GM19438 (cell line): ENCODE data around the gene PADI1.

Experiments
- ATAC-seq: cut with Tn5 transposase; IDR thresholded peaks from one replicate; pipeline ENCODE4 v1.9.1; 2021; ENCODE audit warnings: low read depth; ENCODE audit not compliant: unreplicated experiment

The PADI1 gene

DNA sequence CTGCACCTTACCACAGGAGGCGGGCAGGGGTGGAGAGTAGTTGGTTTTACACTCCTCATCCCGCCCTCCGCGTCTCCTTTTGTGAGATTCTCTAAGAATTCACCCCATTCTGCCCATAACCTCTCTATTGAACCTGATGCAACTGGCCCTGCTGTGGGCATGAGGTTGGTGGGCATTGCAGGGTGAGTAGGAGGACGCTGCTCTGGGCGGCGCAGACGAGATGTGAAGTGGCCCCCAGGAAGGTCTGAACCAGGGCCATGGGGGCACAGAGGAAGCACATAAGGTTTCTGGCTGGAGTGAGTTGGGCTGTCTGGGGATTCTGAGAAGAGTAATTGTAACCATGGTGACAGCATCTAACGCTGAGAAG, 8.8 kb downstream of the PADI1 start:
- no peak for ATAC-seq

DNA sequence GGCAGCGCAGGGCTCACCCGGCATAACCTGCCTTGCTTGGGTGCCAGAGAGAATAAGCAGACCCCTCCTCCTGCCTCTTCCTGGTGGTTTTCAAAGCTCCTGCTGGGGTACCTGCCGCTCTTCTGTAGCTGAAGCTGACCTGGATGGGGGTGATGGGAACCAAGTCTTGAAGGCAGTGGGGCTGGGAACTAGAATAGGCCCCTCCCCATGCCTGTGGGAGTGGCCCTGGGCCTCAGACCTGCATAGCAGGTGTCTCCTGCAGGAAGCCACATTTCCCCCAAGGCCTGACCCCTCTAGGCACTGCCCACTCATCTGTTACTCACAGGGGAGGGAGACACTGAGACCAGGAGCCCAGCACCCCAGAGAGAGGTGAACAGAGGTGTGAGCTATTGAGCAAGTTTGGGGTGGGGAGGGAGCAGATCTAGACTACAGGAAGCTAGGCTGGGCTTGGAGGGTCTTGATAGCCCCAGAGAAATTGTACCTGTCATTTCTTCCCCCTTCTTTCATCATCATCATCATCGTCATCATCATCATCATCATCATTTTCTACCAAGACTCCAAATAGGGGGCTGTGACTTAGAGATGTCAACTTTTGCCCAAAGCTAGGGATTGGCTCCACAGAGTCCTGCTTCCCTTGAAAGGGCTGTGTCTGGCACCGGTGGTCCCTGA, 10.1 kb downstream of the PADI1 start:
- no peak for ATAC-seq

DNA sequence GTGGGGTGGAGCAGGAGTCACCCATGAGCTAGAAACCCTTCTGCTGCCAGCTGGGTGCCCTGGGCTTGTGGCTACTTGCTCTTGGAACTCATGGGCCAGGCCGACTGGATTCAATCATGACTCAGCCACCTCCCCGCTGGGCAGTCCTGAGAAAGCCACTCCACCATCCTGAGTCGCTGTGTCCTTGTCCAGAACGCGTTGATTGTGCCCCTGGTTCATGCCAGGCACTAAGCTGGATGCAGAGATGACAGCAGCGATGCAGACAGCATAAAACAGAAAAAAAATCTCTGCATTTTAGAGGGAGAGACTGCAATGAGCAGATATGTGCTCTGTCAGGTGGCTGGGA, 10.6 kb downstream of the PADI1 start:
- ATAC-seq, result no peak

DNA sequence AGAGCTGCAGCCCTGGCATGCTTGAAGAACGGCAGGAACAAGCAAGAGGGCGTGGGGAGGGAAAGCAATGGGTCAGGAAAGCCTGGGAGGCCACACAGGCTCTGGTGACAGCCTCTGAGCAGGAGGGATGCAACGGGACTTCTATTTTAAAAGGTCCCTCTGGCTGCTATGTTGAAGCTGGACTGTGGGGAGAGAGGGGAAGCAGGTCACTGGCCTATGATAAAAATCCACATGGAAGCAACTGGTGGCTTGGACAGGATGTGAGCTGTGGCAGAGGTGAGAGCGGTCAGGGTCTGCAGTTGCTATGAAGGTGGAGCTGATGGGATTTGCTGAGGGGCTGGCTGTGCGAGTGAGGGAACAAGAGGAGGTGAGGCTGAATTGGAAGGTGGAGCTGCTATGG, 11.2 kb downstream of the PADI1 start:
- ATAC-seq, result no peak

DNA sequence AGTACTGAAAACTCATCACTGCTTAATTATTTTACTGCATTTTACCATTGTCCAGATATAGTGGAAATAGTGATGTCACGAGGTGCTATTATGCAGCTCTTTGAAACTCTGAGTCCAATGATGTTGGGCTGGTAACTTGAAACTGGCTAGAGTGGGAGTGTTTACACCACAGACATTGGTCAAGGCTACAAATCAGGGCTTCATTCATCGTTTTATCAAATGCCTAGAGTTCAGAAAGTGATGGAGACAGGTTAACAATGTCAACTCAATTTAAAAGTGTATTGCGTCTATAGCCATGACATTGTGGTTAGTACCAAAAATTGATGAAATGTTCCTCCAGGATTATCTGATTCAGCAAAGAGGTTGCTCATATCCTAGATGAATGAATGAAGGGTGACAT, 12.7 kb downstream of the PADI1 start:
- no peak for ATAC-seq

DNA sequence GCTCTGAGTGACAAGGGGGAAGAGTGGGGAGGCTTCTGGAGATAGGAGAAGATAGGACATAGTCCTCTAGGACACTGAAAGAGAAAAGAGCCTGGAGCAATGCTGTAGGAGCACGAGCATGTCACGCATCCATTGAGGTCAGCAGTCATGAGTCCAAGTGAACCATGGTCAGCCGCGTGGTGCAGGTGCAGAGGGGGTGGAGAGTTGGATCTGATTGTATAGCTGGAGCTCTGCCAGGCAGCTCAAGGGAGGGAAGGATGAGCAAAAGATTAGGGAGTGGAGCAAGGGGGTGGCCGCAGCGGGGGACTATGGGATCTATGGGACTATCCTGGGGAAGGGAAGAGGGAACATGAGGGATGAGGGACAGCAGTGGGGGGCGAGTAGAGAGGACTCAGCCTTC, 14.0 kb downstream of the PADI1 start:
- no peak for ATAC-seq

DNA sequence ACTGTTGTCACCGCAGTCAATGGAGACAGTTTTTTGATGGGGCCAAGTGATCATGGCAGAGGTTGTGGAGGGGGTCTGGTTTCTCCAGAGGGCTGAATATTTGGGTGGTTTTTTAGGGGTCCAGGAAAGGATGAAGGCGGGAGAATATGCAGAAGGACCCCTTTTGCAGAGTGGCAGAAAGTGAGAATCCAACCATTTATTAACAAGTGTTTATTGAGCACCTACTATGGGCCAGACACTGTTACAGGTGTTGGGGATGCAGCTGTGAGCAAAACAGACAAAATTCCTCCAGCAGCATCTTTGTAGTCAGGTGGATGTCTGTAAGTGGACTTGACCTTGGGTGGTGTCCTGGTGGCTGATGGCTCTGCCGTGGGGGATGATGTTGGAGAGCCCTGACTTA, 15.4 kb downstream of the PADI1 start:
- no peak for ATAC-seq

DNA sequence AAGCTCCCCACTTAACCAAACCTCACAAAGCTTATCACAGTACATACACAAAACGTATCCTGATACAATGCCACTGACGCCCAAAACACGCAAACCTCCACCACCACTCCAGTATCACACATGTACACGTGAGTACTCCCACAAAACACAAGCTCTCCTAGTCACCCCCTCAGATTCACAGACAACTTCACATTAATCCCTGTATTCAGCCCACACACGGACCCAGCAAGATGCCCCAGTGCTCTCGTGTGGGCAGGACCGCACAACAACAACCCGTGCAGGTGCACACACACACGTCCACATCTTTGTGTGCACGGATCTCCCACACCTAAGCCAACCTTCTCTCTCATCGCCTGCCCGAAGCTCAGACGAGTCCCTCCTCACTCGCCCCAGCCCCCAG, 17.6 kb downstream of the PADI1 start:
- ATAC-seq, result no peak

DNA sequence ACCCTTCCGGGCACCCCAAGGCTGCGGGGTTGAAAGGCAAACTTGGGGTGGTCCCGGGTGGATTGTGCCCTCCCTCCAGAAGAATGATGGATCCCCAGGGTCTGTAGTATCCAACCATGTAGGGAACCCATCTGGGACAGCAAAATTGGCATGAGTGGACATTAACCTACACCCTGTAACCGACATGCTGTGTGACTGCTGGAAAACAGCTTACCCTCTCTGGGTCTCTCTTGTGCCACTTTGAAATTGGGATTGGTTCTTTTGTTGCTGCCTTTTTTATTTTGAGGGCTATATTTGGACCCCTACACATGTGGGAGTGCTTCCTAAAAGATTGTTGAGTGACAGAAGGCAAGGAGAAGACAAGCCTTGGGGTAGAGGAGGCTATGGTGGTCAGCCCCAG, 19.5 kb downstream of the PADI1 start:
- no peak for ATAC-seq

DNA sequence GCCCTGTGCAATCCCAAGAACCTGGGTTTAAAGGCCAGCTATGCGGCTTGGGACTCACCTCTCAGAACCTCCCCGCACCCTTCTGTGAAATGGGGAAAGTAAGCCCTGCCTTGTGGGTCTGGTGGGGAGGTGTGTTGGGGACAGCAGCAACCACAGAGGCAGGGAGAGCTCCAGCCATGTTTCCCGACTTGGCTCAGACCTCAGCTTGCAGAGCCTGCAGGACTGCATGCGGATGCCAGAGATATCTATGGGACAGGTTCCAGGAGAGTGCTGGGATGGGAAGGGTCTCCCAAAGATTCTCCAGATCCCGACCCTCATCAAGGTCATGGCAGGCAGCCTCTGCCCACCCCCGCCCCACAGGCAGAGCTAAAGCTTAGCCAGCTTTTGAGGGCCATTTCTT, 20.2 kb downstream of the PADI1 start:
- no peak for ATAC-seq

DNA sequence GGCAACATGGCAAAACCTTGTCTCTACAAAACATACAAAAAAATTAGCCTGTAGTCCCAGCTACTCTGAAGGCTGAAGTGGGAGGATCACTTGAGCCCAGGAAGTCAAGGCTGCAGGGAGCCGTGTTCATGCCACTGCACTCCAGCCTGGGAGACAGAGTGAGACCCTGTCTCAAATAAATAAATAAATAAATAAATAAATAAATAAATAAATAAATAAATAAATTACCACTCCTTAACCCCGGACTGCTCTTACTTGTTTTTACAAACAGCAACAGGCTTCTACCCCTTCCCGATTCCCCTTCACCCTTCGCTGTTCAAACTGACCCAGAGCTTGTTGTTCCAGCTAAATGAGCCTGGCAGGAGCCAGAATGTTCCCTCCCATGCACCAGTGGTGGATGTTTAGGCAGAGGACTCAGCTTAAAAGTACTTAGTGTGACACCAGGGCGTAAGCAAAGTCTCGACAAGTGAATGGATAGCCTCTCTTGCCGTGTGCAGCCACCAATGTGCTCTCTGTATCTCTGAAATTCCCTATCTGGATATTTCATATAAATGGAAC, 22.5 kb downstream of the PADI1 start:
- ATAC-seq, result no peak

DNA sequence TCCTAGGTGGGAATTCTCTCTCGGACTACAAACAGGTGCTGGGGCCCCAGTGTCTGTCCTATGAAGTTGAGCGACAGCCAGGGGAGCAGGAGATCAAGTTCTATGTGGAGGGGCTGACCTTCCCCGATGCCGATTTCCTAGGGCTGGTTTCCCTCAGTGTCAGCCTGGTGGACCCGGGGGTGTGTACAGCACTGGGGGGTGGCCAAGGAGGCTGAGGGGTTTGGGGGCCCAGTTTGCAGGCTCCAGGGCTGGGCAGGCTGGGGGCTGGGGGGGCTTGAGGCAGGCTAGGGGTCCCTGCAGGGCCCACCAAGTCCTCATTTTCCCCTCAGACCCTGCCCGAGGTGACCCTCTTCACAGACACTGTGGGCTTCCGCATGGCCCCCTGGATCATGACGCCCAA, 23.7 kb downstream of the PADI1 start:
- no peak for ATAC-seq

DNA sequence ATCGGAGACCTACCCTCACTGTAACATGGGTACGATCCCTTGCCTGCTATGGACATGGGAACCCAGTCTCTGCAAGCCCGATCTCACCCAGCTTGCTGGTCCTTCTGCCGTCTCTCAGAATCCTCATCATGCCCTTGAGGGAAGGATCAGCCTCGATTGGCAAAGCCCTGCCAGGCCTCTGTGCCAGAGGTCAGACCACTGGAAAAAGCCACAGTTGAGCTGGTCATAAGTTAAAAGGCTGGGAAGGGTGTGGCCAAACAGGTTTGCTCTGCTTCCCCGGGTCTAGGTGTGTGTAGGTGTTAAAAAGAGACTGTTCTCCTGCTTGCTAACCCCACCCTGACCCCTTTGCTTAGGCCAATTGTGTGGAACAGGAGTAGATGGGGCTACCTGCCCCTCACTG, 24.5 kb downstream of the PADI1 start:
- no peak for ATAC-seq

DNA sequence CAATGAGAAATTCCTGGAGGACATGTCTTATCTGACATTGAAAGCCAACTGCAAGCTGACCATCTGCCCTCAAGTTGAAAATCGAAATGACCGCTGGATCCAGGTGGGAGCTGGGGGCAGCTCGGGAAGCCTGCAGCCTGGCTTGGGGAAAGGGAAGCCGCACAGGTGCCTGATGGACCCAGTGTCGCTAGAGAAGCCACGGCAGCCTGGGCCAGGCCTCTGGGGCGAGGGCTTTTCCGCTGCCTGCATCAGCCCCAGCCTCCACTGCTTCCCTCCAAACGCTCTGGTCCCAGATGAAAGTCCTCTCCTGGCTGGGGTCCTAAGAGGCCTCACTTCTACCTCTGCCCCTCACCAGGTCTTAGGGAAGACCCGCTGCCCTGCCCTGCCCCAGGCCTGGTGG, 25.2 kb downstream of the PADI1 start:
- no peak for ATAC-seq

DNA sequence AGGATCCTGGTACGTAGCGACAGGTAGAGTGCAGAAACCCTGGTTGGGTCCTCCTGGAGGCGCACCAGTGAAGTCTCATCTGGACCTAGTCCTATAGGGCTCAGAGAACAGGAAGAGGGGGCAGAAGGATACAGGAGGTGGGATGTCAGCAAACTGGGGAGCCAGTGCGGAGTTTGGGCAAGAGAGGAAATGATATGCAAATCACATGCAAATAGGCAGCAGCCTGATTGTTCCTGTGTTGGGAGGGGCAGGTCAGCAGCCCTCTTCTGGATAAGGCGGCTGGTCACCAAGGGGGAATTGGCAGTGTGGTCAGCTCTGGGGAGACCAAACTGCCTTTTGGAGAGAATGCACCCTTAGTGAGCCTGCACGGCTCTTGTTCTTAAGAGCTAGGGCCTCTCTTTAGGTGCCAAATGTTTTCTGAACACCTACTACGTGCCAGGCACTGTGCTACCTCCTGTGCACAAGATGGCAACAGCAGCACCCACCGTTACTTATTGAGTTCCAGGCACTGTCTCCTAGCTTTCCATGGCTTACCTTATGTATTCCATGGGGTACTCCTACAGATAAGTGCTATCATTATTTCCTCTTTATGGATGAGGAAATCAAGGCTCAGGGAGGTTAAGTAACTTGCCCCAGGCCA, 25.9 kb downstream of the PADI1 start:
- ATAC-seq, result no peak

DNA sequence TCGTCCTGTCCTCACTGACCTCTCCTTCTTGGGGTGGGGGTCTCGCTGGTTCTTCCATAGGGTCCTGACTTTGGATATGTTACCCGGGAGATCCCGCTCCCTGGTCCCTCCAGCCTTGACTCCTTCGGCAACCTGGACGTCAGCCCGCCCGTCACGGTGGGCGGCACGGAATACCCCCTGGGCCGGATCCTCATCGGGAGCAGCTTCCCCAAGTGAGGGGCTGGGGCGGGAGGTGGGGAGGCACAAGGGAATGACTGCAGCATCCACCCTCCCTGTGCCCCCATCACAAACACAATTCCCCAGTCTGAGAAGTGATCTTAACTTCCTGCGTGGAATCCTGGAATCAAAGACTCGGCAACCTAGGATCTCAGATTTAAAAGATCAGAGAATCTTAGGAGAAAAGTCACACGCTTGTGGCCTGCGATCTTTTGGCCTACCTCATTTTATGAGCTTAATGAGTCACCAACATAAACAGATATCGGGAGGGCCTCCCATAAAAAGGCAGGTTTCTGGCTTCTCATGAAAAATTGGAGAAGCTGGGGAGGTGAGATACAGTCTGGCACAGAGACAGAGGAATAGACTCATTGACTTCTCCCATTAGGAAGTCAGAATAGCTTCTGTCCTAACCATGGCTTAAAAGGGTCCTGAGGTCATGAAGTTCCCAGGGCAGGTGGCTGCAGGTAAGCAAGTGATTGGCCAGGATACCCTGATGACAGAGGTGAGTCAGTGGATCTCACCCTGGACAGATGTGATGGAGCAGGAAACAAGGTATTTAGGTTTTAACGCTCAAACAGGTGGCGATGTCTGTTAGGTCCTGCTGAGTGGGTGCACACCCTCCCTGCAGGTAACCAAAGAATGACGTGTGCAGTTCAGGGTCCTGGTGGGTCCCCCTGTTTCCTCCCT, 28.1 kb downstream of the PADI1 start:
- no peak for ATAC-seq

DNA sequence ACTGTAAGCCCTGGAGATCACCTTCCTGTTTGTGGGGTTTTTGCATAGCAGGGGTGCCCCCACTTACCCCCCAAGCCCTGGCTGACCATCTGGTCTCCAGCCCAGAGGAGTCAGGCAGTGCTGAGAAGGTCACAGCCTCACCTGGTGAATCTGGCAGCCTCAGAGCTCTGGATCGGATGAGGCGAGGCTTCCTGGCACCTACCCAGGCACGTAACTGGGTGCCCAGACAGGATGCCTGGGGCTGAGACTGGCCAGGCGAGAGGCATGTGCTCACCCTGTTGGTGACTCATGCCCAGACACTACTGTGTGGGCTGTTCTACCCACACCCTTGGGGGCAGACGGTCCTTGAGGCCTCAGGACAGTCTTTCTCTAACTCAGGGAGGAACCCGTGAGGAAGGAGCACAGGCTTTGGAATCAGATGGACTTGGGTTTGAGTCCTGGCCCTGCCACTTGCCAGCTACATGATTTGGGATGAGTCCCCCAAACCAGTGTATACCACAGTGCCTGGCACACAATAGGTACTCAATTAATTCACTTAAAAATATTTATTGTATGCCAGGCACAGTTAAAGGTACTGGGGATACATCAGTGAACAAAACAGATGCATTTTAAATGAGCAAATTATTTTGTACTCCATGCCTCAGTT, 28.9 kb downstream of the PADI1 start:
- ATAC-seq, result no peak

DNA sequence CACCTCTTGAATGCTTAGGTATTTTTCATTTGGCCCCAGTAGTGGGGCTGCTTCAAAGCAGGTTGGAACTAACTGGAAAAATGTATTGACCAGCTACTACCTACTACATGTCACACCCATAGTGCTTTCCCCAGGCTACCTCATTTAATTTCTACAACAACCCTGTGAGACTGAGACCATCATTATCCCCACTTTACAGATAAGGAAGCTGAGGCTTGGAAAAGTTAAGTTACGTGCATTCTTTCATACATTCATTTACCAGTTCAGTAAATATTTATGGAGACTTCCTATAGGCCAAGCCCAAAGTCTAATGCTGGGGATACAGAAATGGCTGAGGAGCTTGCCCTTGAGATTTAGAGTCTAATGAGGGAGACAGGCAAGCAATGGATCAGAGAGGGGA, 29.5 kb downstream of the PADI1 start:
- no peak for ATAC-seq

DNA sequence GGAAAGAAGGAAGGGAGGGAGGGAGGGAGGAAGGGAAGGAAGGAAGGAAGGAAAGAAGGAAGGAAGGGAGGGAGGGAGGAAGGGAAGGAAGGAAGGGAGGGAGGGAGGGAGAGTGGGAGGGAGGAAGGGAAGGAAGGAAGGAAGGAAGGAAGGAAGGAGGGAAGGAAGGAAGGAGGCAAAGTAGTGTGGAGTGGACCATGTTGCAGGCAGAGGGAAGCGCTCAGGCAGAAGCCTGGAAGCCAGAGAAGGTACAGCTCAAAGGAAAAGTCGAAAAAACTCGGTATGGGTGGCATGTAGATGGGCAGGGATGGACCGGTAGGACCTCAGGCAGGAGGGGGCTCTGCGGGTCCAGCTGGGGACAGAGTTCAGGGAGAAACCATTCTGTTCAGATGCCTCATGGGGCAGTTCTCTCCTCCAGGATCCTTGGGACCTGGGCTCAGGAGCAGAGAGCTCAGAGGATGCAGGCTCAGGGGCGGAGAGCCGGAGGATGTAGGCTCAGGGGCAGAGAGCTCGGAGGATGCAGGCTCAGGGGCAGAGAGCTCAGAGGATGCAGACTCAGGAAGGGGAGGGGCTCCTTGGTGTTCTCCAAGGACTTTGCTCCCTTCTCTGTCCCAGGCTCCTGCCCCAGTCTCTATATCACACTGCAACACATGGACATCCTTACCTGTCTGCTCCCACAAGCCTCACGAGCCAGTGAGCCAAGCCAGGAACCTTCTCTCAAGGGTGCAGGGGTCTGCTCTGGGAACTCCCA, 30.4 kb downstream of the PADI1 start:
- ATAC-seq, result no peak

DNA sequence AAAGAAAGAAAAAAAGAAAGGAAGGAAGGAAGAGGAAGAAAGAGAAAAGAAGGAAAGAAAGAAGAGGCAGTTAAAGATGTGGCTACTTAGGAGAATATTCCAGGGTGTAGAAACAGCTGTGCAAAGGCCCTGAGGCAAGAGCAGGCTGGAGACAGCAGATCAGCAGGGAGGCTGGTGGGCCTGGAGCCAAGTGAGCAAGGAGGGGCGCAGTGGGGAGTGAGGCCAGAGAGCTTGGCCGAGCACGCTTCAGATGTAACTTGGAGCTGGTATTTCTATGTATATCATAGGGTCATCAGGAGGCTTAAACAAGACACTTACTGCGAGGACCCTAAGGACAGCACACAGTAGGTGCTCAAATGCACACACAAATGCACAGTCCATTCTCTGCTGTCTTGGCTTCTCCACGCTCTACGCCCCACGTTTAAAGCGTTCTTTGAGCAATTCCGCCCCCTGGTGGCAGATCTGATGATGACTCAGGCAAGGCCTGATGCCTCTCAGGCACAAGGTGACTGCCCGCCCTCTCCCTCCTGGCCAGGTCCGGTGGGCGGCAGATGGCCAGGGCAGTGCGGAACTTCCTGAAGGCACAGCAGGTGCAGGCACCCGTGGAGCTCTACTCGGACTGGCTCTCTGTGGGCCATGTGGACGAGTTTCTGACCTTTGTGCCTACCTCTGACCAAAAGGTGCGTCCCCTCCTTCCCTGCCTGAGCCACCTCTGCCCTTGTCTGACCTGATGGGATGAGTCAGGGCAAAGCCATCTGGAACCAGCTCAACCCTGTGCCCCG, 32.0 kb downstream of the PADI1 start:
- no peak for ATAC-seq
